C4-2B (cell line): ENCODE measurements around the gene MYL12B.
"Not testable (repeated sequence)": the region's sequence is repeated elsewhere in the genome, so short reads cannot be mapped to it uniquely, and the experiment has no call there.

ENCODE experiments used
- H3K27ac ChIP-seq: fragments of 450-650 bp; 2 replicates; pipeline ENCODE4 v1.5.1; 2017
- ZFX ChIP-seq: fragments of 450-650 bp; IDR thresholded peaks from 2 replicates; pipeline ENCODE4 v1.6.1; 2017
- TF ChIP-seq, protein P1 (sequence below): fragments of 450-650 bp; conservative IDR thresholded peaks from 2 replicates; pipeline ENCODE4 v1.5.1; 2017; ENCODE audit warnings: mild to moderate bottlenecking

MYL12B gene

DNA sequence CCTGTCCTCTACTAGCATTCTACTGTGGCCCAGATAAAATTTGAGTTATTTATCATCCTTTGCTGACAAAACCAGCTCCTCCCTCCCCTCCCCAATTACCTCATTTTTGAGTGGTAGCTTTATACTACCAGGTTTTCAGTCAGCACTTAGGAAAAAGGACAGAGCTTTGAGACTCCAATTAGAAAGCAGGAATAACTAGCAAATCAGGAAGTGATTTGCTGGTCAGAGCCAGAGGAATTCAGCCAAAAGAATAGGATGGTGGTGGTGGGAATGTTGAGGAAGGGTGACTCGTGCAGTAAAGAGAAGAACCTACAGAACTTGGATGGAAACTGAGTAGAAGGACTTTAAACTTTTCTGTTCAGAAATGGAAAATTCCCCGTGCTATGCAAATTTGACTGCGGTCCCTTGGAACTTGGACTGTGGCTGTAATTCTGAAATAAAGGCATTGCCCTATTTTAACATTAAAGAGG is 3.7 kb downstream of the MYL12B start:
- TF ChIP-seq, protein P1, sequence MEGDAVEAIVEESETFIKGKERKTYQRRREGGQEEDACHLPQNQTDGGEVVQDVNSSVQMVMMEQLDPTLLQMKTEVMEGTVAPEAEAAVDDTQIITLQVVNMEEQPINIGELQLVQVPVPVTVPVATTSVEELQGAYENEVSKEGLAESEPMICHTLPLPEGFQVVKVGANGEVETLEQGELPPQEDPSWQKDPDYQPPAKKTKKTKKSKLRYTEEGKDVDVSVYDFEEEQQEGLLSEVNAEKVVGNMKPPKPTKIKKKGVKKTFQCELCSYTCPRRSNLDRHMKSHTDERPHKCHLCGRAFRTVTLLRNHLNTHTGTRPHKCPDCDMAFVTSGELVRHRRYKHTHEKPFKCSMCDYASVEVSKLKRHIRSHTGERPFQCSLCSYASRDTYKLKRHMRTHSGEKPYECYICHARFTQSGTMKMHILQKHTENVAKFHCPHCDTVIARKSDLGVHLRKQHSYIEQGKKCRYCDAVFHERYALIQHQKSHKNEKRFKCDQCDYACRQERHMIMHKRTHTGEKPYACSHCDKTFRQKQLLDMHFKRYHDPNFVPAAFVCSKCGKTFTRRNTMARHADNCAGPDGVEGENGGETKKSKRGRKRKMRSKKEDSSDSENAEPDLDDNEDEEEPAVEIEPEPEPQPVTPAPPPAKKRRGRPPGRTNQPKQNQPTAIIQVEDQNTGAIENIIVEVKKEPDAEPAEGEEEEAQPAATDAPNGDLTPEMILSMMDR: no peak
- no peak for TF ChIP-seq ZFX
- H3K27ac ChIP-seq: no peak overlapping the region

DNA sequence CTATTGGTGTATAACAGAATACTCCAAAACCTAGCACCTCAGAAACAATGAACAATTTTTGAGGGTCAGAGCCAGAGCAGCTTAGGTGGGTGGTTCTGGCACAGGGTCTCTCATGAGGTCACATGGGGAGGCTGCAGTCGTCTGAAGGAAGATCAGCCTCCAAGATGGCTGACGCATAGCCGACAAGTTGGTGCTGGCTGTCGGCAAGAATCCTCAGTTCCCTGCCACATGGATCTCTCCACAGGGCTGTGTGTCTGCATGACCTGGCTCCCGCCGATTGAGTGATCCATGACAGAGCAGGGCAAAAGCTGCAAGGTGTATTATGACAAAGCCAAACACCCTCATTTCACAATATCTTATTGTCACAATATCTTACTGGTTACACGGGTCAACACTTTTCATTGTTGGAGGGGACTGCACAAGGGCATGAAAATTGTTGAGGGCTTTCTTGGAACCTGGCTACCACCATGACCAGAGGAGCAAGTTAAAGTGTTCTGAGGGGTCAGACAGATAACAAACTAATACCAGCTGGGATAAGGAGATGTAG is 4.2 kb downstream of the MYL12B start:
- TF ChIP-seq, protein P1: no peak
- TF ChIP-seq ZFX: no peak
- H3K27ac ChIP-seq: no peak overlapping the region

DNA sequence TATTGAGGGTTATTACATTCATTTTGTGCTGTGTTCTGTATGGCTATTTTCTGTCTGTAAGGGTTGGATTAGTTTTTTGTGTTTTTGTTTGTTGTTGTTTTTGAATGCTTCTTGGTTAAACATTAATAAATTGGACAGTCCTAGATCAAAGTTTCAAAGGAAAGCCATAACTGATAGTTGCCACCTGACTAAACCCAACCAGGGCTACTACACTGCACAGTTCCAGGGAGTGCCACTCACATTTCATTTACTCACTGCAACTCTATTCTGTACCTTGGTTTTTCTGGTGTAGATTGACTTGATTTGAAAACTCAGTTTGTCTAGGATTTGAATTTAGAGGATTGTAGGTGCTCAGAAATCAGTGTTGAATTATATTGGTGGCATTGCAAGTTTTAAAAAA is 6.4 kb downstream of the MYL12B start:
- no peak overlapping the region for H3K27ac ChIP-seq
- no peak for TF ChIP-seq ZFX
- TF ChIP-seq, protein P1: no peak

DNA sequence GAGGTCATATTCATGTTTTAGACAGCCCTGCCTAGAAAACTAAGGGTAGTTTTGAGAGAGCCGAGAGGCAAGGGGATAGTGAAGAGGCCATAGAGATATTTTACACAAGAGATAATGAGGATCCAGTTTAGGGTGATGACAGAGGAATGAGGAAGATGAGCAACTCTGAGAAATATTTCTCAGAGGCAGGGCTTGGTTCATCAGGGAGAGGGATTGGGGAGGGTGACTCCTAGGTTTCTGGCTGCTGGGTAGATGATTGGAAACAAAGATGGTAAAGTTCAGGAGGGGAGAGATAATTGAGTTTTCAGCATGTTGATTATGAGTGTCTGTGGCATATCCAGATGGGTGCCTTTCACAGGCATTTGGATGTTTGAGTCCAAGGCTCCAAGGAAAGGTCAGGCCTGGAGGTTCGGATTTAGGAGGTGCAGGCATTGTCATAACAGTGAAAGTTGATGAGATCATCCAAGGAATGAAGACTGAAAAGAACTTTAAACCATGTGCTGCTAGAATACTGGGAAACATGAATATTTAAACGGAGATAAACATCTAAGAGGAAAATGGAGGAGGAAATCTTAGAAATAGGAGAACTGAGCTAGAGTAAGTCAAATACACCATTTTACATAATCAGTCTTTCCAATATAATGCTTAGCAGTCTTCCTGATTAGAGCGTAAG is 7.4 kb downstream of the MYL12B start:
- no peak overlapping the region for H3K27ac ChIP-seq
- TF ChIP-seq, protein P1: no peak
- TF ChIP-seq ZFX: no peak

DNA sequence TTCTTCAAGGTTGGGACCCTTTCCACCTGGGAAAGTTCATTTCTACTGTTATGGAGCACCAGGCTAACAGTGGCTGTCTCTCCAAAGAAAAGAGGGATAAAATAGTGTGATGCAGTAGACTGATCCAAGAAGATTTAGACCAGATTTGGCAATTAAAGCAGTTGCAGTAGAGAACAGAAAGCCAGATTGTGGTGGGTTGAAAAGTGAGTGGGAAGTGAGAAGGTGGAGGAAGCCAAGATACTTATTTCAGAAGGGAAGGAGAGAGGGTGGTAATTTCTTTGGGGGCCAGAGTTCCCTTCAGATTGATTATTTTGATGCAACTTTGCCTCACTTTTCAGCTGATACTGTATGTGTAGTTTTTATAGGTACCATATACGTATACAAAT is 8.0 kb downstream of the MYL12B start:
- H3K27ac ChIP-seq: no peak overlapping the region
- TF ChIP-seq, protein P1: no peak
- no peak for TF ChIP-seq ZFX

DNA sequence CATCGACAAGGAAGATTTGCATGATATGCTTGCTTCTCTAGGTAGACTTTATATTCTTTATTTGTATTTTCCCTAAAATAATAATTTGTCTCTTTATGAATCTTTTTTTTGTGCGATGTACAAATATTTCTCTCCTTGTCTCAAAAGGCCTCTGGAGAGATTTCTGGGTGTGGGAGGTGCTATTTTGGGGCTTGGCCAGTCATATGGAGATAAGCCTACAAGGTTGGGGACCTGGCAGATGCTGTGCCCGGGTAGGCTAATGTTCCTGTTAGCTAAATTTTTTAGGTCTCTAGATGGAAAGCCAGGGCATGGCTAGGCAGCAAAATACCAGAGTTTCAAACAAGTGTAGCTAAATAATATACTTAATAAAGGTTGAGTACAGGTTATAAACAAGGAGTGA is 11.1 kb downstream of the MYL12B start:
- TF ChIP-seq ZFX: no peak

DNA sequence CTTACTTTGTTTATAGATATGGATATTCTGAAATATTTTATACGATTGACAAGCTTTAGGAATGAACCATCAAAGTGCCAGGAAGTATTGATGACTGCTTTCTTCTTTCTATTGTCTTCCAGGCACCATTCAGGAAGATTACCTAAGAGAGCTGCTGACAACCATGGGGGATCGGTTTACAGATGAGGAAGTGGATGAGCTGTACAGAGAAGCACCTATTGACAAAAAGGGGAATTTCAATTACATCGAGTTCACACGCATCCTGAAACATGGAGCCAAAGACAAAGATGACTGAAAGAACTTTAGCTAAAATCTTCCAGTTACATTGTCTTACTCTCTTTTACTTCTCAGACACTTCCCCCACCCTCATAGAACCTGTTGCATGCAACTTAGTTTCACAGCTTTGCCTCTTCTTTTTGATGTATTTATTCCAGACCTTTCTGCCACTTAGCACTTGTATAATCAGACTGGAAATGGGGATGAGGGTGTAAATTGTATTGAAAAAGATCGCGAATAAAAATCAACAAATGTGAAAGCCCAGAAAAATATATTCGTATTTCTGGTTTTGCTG is 15.8 kb downstream of the MYL12B start:
- not testable (repeated sequence) for H3K27ac ChIP-seq

More for the DNA sequence above, 11.1 kb downstream of the MYL12B start:
- H3K27ac ChIP-seq: no peak overlapping the region

DNA sequence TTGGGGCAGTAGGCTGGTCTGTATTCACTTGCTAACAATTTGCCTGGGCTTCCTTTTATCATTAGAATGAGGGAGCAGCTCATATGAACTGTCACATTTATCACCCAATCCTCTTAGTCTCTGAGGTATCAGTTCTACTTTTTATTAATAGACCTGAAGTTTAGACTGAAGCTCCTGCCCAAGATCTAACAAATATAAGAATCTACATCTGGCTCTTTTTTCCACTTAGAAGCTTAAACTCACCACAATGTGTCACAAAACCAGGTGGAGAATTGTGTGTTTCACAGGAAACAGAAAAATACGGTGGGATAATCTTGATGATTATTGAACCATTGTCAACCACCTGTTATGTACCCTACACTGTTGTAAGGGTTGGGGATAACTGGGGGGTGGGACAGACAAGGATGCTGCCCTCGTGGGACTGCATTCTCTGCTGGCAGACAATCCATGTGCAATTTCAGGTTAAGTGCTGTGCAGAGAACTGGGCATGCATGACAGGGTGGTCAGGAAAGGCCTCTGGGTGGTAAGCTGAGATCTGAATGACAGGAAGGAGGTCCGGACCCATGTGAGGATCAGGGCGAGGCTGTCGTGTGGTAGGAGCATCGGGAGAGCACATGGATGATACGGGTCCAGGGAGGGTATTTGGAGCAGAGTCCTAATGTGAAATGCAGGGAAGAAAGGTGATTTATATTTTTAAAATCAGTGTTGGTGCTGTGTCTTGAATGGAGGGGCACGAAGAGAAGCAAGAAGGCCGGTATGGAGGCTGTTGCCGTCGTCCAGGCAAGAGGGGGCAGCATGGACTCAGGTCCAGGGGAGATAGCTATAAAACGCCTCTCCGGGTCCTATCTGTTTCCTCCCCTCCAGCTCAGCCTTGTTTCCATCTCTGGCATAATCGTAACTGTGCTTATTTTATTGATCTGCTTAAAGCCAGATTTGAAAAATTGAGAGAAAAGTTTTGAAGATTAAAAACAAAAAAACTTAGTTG is 17.6 kb downstream of the MYL12B start:
- no peak overlapping the region for H3K27ac ChIP-seq

More for the DNA sequence above, 17.6 kb downstream of the MYL12B start:
- TF ChIP-seq, protein P1: no peak
- no peak for TF ChIP-seq ZFX
